H9 (cell line): Measurements from ENCODE around the gene LMNTD1. TPM values are rescaled to one million over a fixed set of nuclear protein-coding genes. Genes with fewer than 3 reads are reported as not detected.

Source experiments
- DNase-seq: peaks from one replicate; pipeline ENCODE4 v3.0.0-alpha.2; 2017
- H2AFZ ChIP-seq: one replicate; pipeline ENCODE4 v1.6.1; 2013; ENCODE audit warnings: mild to moderate bottlenecking, low read length, control low read depth, moderate library complexity
- H2AK5ac ChIP-seq: 2 replicates; pipeline ENCODE4 v1.6.1; 2013; ENCODE audit warnings: low read length, control low read depth, mixed read lengths; ENCODE audit not compliant: insufficient read length
- H2BK120ac ChIP-seq: one replicate; pipeline ENCODE4 v1.6.1; 2013; ENCODE audit warnings: low read depth, mild to moderate bottlenecking, low read length, control low read depth, inconsistent platforms; ENCODE audit not compliant: poor library complexity, severe bottlenecking
- H2BK12ac ChIP-seq: 2 replicates; pipeline ENCODE4 v1.6.1; 2013; ENCODE audit warnings: low read length, control low read depth, mixed read lengths, low read depth; ENCODE audit not compliant: insufficient read length
- H2BK15ac ChIP-seq: 2 replicates; pipeline ENCODE4 v1.6.1; 2013; ENCODE audit warnings: low read depth, low read length, control low read depth
- H2BK20ac ChIP-seq: one replicate; pipeline ENCODE4 v1.6.1; 2013; ENCODE audit warnings: low read depth, mild to moderate bottlenecking, low read length, control low read depth, inconsistent platforms; ENCODE audit not compliant: poor library complexity, severe bottlenecking
- H2BK5ac ChIP-seq: 2 replicates; pipeline ENCODE4 v1.6.1; 2013; ENCODE audit warnings: low read length, control low read depth, mixed read lengths; ENCODE audit not compliant: insufficient read length
- H3K14ac ChIP-seq: 2 replicates; pipeline ENCODE4 v1.6.1; 2013; ENCODE audit warnings: low read length, control low read depth; ENCODE audit not compliant: insufficient read depth
- H3K18ac ChIP-seq: 2 replicates; pipeline ENCODE4 v1.6.1; 2013; ENCODE audit warnings: low read depth, mild to moderate bottlenecking, mixed read lengths, low read length, control low read depth; ENCODE audit not compliant: insufficient read length
- H3K23ac ChIP-seq: 2 replicates; pipeline ENCODE4 v1.6.1; 2013; ENCODE audit warnings: low read length, control low read depth, mixed read lengths, low read depth; ENCODE audit not compliant: insufficient read length
- H3K23me2 ChIP-seq: 2 replicates; pipeline ENCODE4 v1.6.1; 2013; ENCODE audit warnings: low read depth, mild to moderate bottlenecking, mixed read lengths, low read length, control low read depth; ENCODE audit not compliant: insufficient read length, poor library complexity, severe bottlenecking
- H3K27ac ChIP-seq: 2 replicates; pipeline ENCODE4 v1.5.1; 2013; ENCODE audit warnings: low read length, control low read depth, mixed read lengths, low read depth; ENCODE audit not compliant: insufficient read length
- H3K27me3 ChIP-seq: 2 replicates; pipeline ENCODE4 v1.6.1; 2013; ENCODE audit warnings: low read length, control low read depth, inconsistent platforms; ENCODE audit not compliant: insufficient read depth
- H3K4ac ChIP-seq: 2 replicates; pipeline ENCODE4 v1.6.1; 2013; ENCODE audit warnings: low read depth, mild to moderate bottlenecking, control low read depth, inconsistent platforms, low read length, moderate library complexity
- H3K4me1 ChIP-seq: 2 replicates; pipeline ENCODE4 v1.6.1; 2013; ENCODE audit warnings: low read length, control low read depth, inconsistent platforms; ENCODE audit not compliant: insufficient read depth
- H3K4me2 ChIP-seq: 2 replicates; pipeline ENCODE4 v1.6.1; 2013; ENCODE audit warnings: low read length, control low read depth, mixed read lengths; ENCODE audit not compliant: insufficient read length, insufficient read depth
- H3K56ac ChIP-seq: 2 replicates; pipeline ENCODE4 v1.6.1; 2013; ENCODE audit warnings: low read depth, mild to moderate bottlenecking, mixed read lengths, low read length, control low read depth; ENCODE audit not compliant: insufficient read length
- H3K79me1 ChIP-seq: 2 replicates; pipeline ENCODE4 v1.6.1; 2013; ENCODE audit warnings: low read depth, mild to moderate bottlenecking, moderate library complexity, low read length, control low read depth, inconsistent platforms; ENCODE audit not compliant: insufficient read depth, poor library complexity, severe bottlenecking
- H3K79me2 ChIP-seq: 2 replicates; pipeline ENCODE4 v1.6.1; 2013; ENCODE audit warnings: low read length, control low read depth, inconsistent platforms; ENCODE audit not compliant: insufficient read depth
- H3K9ac ChIP-seq: 2 replicates; pipeline ENCODE4 v1.6.1; 2013; ENCODE audit warnings: low read length, control low read depth, mixed read lengths; ENCODE audit not compliant: insufficient read length; ENCODE audit errors: extremely low read depth
- H3K9me3 ChIP-seq: one replicate; pipeline ENCODE4 v1.6.1; 2013; ENCODE audit warnings: low read depth, low read length, inconsistent platforms; ENCODE audit not compliant: control insufficient read depth
- H3T11ph ChIP-seq: one replicate; pipeline ENCODE4 v1.6.1; 2013; ENCODE audit warnings: mild to moderate bottlenecking, low read length, control low read depth, inconsistent platforms
- H4K20me1 ChIP-seq: one replicate; pipeline ENCODE4 v1.6.1; 2013; ENCODE audit not compliant: control insufficient read depth, insufficient read length, insufficient read depth
- H4K5ac ChIP-seq: 2 replicates; pipeline ENCODE4 v1.6.1; 2013; ENCODE audit warnings: low read depth, mild to moderate bottlenecking, mixed read lengths, low read length, control low read depth; ENCODE audit not compliant: insufficient read length
- H4K8ac ChIP-seq: replicated peaks from 2 replicates; pipeline ENCODE4 v1.6.1; 2013; ENCODE audit warnings: low read length, control low read depth, mixed read lengths, low read depth; ENCODE audit not compliant: insufficient read length
- H4K91ac ChIP-seq: 2 replicates; pipeline ENCODE4 v1.6.1; 2013; ENCODE audit warnings: low read depth, mild to moderate bottlenecking, moderate library complexity, mixed read lengths, low read length, control low read depth; ENCODE audit not compliant: insufficient read length
- H3K27ac Mint-ChIP-seq, 3 experiments: 2 replicates in 2 of 3; 3 replicates in 1 of 3; pipeline ENCODE4 v1.8.0; 2020 to 2021; ENCODE audit warnings: mixed read lengths in 3 of 3, mild to moderate bottlenecking in 1 of 3, moderate library complexity in 1 of 3
- H3K27me3 Mint-ChIP-seq: 2 replicates; pipeline ENCODE4 v1.8.0; 2021; ENCODE audit warnings: low read depth, mild to moderate bottlenecking, moderate library complexity, mixed read lengths
- H3K36me3 Mint-ChIP-seq, 3 experiments: 2 replicates in 2 of 3; 3 replicates in 1 of 3; pipeline ENCODE4 v1.8.0; 2020 to 2021; ENCODE audit warnings: low read depth in 3 of 3, mixed read lengths in 3 of 3; ENCODE audit not compliant: insufficient read depth in 1 of 3
- H3K4me1 Mint-ChIP-seq, 2 experiments: 2 replicates each; pipeline ENCODE4 v1.8.0; 2020; ENCODE audit warnings: mixed read lengths in 2 of 2
- H3K4me3 Mint-ChIP-seq, 2 experiments: 2 replicates in 1 of 2; 3 replicates in 1 of 2; pipeline ENCODE4 v1.8.0; 2020 to 2021; ENCODE audit warnings: mild to moderate bottlenecking in 2 of 2, mixed read lengths in 2 of 2, moderate library complexity in 1 of 2
- H3K9me3 Mint-ChIP-seq, 2 experiments: 2 replicates in 1 of 2; 3 replicates in 1 of 2; pipeline ENCODE4 v1.8.0; 2020; ENCODE audit warnings: mild to moderate bottlenecking in 2 of 2, mixed read lengths in 2 of 2, moderate library complexity in 1 of 2
- WGBS: extraction: QIAGEN DNeasy Blood & Tissue Kit; methylation state at CpG from one replicate; pipeline ENCODE4 v1.1.7; 2013; ENCODE audit warnings: missing lambda C conversion rate, low lambda C conversion rate, mixed read lengths; ENCODE audit not compliant: insufficient read length; ENCODE audit errors: extremely low coverage; 5-methylcytosine and 5-hydroxymethylcytosine counted together
- total RNA-seq: library from RNA; stranded (reverse); gene quantifications from 2 replicates; pipeline ENCODE4 v1.2.1, GENCODE V29; 2021
- TF ChIP-seq, protein P1 (sequence below): fragments of 200-600 bp; sonication (generic); conservative IDR thresholded peaks from 3 replicates; pipeline ENCODE4 v1.8.0; 2021; ENCODE audit warnings: antibody characterized with exemption, mild to moderate bottlenecking

LMNTD1 gene
- total RNA-seq, 1 experiment from 2014 or later, result not detected

DNA sequence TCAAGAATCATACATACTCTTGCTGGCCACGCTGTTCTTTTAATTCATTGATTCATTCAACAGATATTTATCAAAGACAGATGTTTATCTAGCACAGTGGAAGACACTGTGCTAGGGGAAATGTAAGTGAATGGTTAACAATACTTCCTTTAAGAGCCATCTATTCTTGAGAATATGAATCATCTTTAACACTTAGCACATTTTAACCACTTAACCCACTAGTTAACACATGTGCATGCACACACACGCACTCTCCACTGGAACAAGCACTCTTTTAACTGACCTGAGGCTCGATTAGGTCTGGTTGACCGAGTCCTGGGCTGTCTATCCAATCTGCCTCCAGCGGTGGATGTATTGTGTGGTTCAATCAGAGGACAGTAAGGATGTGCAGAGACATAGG, 34.6 kb downstream of the LMNTD1 start:
- Histone ChIP-seq H2BK120ac (no peak overlapping the region), H3K9me3 (no peaks in the 10 kb centered on the region), H4K91ac (no peak overlapping the region), H2BK12ac (no peak overlapping the region), H3K56ac (no peak overlapping the region), H2AK5ac (no peak overlapping the region), H3K4me2 (no peak overlapping the region), H3K14ac (no peak overlapping the region), H3K4me1 (no peaks in the 10 kb centered on the region), H2BK5ac (no peak overlapping the region), H4K5ac (no peak overlapping the region), H3K23ac (no peak overlapping the region), H3K79me1 (no peaks in the 10 kb centered on the region), H3K27me3 (no peaks in the 10 kb centered on the region), H2BK15ac (no peak overlapping the region), H3K79me2 (no peaks in the 10 kb centered on the region), H4K20me1 (no peaks in the 10 kb centered on the region), H2AFZ (no peak overlapping the region), H2BK20ac (no peak overlapping the region), H3K9ac (no peak overlapping the region), H4K8ac (no peak overlapping the region), H3K4ac (no peak overlapping the region), H3K23me2 (no peaks in the 10 kb centered on the region), H3K18ac (no peak overlapping the region), H3T11ph (no peak overlapping the region), H3K27ac (no peak overlapping the region)
- H3K36me3 Mint-ChIP-seq, result no peaks in the 10 kb centered on the region
- TF ChIP-seq, protein P1, sequence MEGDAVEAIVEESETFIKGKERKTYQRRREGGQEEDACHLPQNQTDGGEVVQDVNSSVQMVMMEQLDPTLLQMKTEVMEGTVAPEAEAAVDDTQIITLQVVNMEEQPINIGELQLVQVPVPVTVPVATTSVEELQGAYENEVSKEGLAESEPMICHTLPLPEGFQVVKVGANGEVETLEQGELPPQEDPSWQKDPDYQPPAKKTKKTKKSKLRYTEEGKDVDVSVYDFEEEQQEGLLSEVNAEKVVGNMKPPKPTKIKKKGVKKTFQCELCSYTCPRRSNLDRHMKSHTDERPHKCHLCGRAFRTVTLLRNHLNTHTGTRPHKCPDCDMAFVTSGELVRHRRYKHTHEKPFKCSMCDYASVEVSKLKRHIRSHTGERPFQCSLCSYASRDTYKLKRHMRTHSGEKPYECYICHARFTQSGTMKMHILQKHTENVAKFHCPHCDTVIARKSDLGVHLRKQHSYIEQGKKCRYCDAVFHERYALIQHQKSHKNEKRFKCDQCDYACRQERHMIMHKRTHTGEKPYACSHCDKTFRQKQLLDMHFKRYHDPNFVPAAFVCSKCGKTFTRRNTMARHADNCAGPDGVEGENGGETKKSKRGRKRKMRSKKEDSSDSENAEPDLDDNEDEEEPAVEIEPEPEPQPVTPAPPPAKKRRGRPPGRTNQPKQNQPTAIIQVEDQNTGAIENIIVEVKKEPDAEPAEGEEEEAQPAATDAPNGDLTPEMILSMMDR, result no peak
- no peaks in the 10 kb centered on the region for H3K27me3 Mint-ChIP-seq
- no peak overlapping the region for H3K4me3 Mint-ChIP-seq
- H3K9me3 Mint-ChIP-seq, result no peaks in the 10 kb centered on the region
- H3K27ac Mint-ChIP-seq, result no peak overlapping the region
- no peaks in the 10 kb centered on the region for H3K4me1 Mint-ChIP-seq
- no peak for DNase-seq
- no CpG with 5 or more reads among the region's 5 CpGs for WGBS
